GM12865 (cell line): ENCODE data around the gene PFDN5.

Source experiments
- DNase-seq: peaks from one replicate; pipeline ENCODE4 v3.0.0; 2010; ENCODE audit warnings: low read depth
- H3K4me3 ChIP-seq: 2 replicates; pipeline ENCODE4 v1.5.1; 2011; ENCODE audit warnings: mild to moderate bottlenecking, low read depth, low read length, control low read depth
- CTCF ChIP-seq: IDR thresholded peaks from 2 replicates; pipeline ENCODE4 v1.5.1; 2011; ENCODE audit warnings: low read length, control low read depth, low read depth, inconsistent platforms; ENCODE audit not compliant: insufficient read depth; ENCODE audit errors: missing control alignments

PFDN5 gene

GRCh38 chr12:53324113-53324778 lies 28.9 kb downstream of the PFDN5 start:
- peak overlapping the region; percentile 81 for H3K4me3 ChIP-seq
- peak; percentile 77 for DNase-seq
- no peak for TF ChIP-seq CTCF

- TF ChIP-seq CTCF = peak; percentile 66
- H3K4me3 ChIP-seq = peak overlapping the region; percentile 81
- DNase-seq = peak; percentile 95
Measured at GRCh38 chr12:53324779-53325510, 29.6 kb downstream of the PFDN5 start.

GRCh38 chr12:53325511-53326061 lies 30.2 kb downstream of the PFDN5 start:
- H3K4me3 ChIP-seq = peak overlapping the region; percentile 81
- DNase-seq = peak; percentile 18
- no peak for TF ChIP-seq CTCF

GRCh38 chr12:53326460-53327185 lies 31.3 kb downstream of the PFDN5 start:
- peak; percentile 27 for DNase-seq
- no peak for TF ChIP-seq CTCF
- no peak overlapping the region for H3K4me3 ChIP-seq

GRCh38 chr12:53327435-53328042 lies 32.2 kb downstream of the PFDN5 start:
- no peak for DNase-seq
- no peak overlapping the region for H3K4me3 ChIP-seq
- peak; percentile 11 for TF ChIP-seq CTCF

- H3K4me3 ChIP-seq = no peak overlapping the region
- DNase-seq = no peak
- TF ChIP-seq CTCF = peak; percentile 11
Measured at GRCh38 chr12:53328043-53328435, 32.7 kb downstream of the PFDN5 start.
